GM13976 (cell line): ENCODE results near the gene LRCH4.
"Not testable (repeated sequence)": the region's sequence is repeated elsewhere in the genome, so short reads cannot be mapped to it uniquely, and the experiment has no call there.

Source experiments
- DNase-seq: peaks from one replicate; pipeline ENCODE4 v3.0.0; 2012; ENCODE audit warnings: low spot score
- CTCF ChIP-seq: IDR thresholded peaks from 2 replicates; pipeline ENCODE4 v1.5.1; 2012; ENCODE audit warnings: borderline replicate concordance, mild to moderate bottlenecking; ENCODE audit not compliant: insufficient read depth; ENCODE audit errors: extremely low read depth, missing control alignments, control extremely low read depth
- in situ Hi-C: fragments of 300-500 bp; cut with MboI; formaldehyde crosslinking; loops from one replicate; pipeline ENCODE4 v1.12.0; 2022; ENCODE audit warnings: low sequenced_read_pairs, mixed read lengths, inconsistent platforms; ENCODE audit not compliant: unreplicated experiment

LRCH4 gene

DNA sequence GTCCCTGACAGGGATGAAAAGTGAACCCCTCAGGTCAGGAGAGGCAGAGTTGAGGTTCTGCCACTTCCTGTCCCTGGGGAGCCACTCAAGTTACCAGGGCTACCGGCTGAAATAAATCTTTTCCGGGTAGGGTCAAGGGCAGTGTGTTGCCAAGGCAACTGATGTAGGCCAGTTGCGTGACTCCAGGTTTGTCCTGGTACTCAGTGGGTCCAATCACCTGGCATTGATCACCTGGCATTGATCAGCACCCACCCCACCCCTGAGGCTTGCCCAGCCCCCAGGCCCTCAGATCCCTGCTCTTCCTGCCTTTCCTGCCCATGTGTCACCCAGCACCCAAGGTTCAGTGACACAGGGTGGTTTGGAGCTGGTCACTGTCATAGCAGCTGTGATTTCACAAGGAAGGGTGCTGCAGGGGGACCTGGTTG lies 18.2 kb downstream of the LRCH4 start:
- no peak for DNase-seq
- no peak for TF ChIP-seq CTCF
- in situ Hi-C loops, result loop anchor here (25.0 kb wide), 1 partner anchor 105 kb away; the partner anchor contains the start of gene SPACDR

GRCh38 chr7:100567031-100567730 lies 18.7 kb downstream of the LRCH4 start:
- no peak for DNase-seq
- no peak for TF ChIP-seq CTCF
- in situ Hi-C loops, result loop anchor here (25.0 kb wide), 1 partner anchor 105 kb away; the partner anchor contains the start of gene SPACDR

GRCh38 chr7:100566018-100566531 lies 19.9 kb downstream of the LRCH4 start:
- TF ChIP-seq CTCF, result no peak
- in situ Hi-C loops, result loop anchor here (25.0 kb wide), 1 partner anchor 104 kb away; the partner anchor contains the start of gene SPACDR
- no peak for DNase-seq

- in situ Hi-C loops, result loop anchor here (25.0 kb wide), 1 partner anchor 103 kb away; the partner anchor contains the start of gene SPACDR
- no peak for DNase-seq
- TF ChIP-seq CTCF, result no peak
Measured at GRCh38 chr7:100565133-100565571, 20.8 kb downstream of the LRCH4 start.

DNA sequence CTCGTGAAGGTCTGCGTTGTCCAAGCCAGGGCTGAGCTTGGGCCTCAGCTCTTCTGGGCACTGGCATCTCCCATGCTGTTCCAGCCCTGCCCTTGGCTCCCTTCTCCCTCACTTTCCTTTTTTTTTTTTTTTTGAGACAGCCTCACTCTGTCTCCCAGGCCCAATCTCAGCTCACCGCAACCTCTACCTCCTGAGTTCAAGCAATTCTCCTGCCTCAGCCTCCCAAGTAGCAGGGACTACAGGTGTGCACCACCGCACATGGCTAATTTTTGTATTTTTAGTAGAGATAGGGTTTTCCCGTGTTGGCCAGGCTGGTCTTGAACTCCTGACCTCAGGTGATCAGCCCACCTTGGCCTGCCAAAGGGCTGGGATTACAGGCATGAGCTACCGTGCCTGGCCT lies 21.5 kb downstream of the LRCH4 start:
- not testable (repeated sequence) for DNase-seq
- in situ Hi-C loops, result loop anchor here (25.0 kb wide), 1 partner anchor 102 kb away; the partner anchor contains the start of gene SPACDR

DNA sequence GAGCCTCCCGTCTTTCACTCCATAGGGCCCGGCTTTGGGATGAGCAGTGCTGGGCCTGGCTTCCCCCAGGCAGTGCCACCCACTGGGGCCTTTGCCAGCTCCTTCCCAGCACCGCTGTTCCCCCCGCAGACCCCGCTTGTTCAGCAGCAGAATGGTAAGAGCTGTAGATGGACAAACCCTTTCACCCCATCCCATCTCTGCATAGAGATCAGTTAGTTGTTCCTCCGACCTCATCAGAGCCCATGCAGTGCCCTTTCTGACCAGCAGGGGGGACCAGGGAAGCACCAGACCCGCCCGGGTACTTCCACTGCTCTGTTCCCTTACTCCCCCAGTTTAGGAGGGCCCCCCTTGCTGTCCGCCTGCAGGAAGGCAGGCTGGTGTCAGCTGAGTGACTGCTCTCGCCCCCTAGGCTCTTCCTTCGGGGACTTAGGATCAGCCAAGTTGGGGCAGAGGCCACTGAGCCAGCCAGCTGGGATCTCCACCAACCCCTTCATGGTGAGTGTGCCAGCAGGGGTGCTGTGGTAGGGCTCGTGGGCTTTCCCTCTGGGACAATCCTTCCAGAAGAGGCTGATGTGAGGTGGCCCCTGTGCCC lies 22.0 kb downstream of the LRCH4 start:
- DNase-seq, result peak; percentile 87
- TF ChIP-seq CTCF, result peak; percentile 71
- in situ Hi-C loops, result loop anchor here (25.0 kb wide), 1 partner anchor 102 kb away; the partner anchor contains the start of gene SPACDR
